H9 (cell line): Measurements from ENCODE around the gene UBXN11. TPM values are rescaled to one million over a fixed set of nuclear protein-coding genes. Genes with fewer than 3 reads are reported as not detected.

ENCODE experiments used
- DNase-seq: peaks from one replicate; pipeline ENCODE4 v3.0.0-alpha.2; 2017
- H2AFZ ChIP-seq: one replicate; pipeline ENCODE4 v1.6.1; 2013; ENCODE audit warnings: mild to moderate bottlenecking, low read length, control low read depth, moderate library complexity
- H2AK5ac ChIP-seq: 2 replicates; pipeline ENCODE4 v1.6.1; 2013; ENCODE audit warnings: low read length, control low read depth, mixed read lengths; ENCODE audit not compliant: insufficient read length
- H2BK120ac ChIP-seq: one replicate; pipeline ENCODE4 v1.6.1; 2013; ENCODE audit warnings: low read depth, mild to moderate bottlenecking, low read length, control low read depth, inconsistent platforms; ENCODE audit not compliant: poor library complexity, severe bottlenecking
- H2BK12ac ChIP-seq: 2 replicates; pipeline ENCODE4 v1.6.1; 2013; ENCODE audit warnings: low read length, control low read depth, mixed read lengths, low read depth; ENCODE audit not compliant: insufficient read length
- H2BK15ac ChIP-seq: 2 replicates; pipeline ENCODE4 v1.6.1; 2013; ENCODE audit warnings: low read depth, low read length, control low read depth
- H2BK20ac ChIP-seq: one replicate; pipeline ENCODE4 v1.6.1; 2013; ENCODE audit warnings: low read depth, mild to moderate bottlenecking, low read length, control low read depth, inconsistent platforms; ENCODE audit not compliant: poor library complexity, severe bottlenecking
- H2BK5ac ChIP-seq: 2 replicates; pipeline ENCODE4 v1.6.1; 2013; ENCODE audit warnings: low read length, control low read depth, mixed read lengths; ENCODE audit not compliant: insufficient read length
- H3K14ac ChIP-seq: 2 replicates; pipeline ENCODE4 v1.6.1; 2013; ENCODE audit warnings: low read length, control low read depth; ENCODE audit not compliant: insufficient read depth
- H3K18ac ChIP-seq: 2 replicates; pipeline ENCODE4 v1.6.1; 2013; ENCODE audit warnings: low read depth, mild to moderate bottlenecking, mixed read lengths, low read length, control low read depth; ENCODE audit not compliant: insufficient read length
- H3K23ac ChIP-seq: 2 replicates; pipeline ENCODE4 v1.6.1; 2013; ENCODE audit warnings: low read length, control low read depth, mixed read lengths, low read depth; ENCODE audit not compliant: insufficient read length
- H3K23me2 ChIP-seq: 2 replicates; pipeline ENCODE4 v1.6.1; 2013; ENCODE audit warnings: low read depth, mild to moderate bottlenecking, mixed read lengths, low read length, control low read depth; ENCODE audit not compliant: insufficient read length, poor library complexity, severe bottlenecking
- H3K27ac ChIP-seq: 2 replicates; pipeline ENCODE4 v1.5.1; 2013; ENCODE audit warnings: low read length, control low read depth, mixed read lengths, low read depth; ENCODE audit not compliant: insufficient read length
- H3K27me3 ChIP-seq: 2 replicates; pipeline ENCODE4 v1.6.1; 2013; ENCODE audit warnings: low read length, control low read depth, inconsistent platforms; ENCODE audit not compliant: insufficient read depth
- H3K4ac ChIP-seq: 2 replicates; pipeline ENCODE4 v1.6.1; 2013; ENCODE audit warnings: low read depth, mild to moderate bottlenecking, control low read depth, inconsistent platforms, low read length, moderate library complexity
- H3K4me1 ChIP-seq: 2 replicates; pipeline ENCODE4 v1.6.1; 2013; ENCODE audit warnings: low read length, control low read depth, inconsistent platforms; ENCODE audit not compliant: insufficient read depth
- H3K4me2 ChIP-seq: 2 replicates; pipeline ENCODE4 v1.6.1; 2013; ENCODE audit warnings: low read length, control low read depth, mixed read lengths; ENCODE audit not compliant: insufficient read length, insufficient read depth
- H3K56ac ChIP-seq: 2 replicates; pipeline ENCODE4 v1.6.1; 2013; ENCODE audit warnings: low read depth, mild to moderate bottlenecking, mixed read lengths, low read length, control low read depth; ENCODE audit not compliant: insufficient read length
- H3K79me1 ChIP-seq: 2 replicates; pipeline ENCODE4 v1.6.1; 2013; ENCODE audit warnings: low read depth, mild to moderate bottlenecking, moderate library complexity, low read length, control low read depth, inconsistent platforms; ENCODE audit not compliant: insufficient read depth, poor library complexity, severe bottlenecking
- H3K79me2 ChIP-seq: 2 replicates; pipeline ENCODE4 v1.6.1; 2013; ENCODE audit warnings: low read length, control low read depth, inconsistent platforms; ENCODE audit not compliant: insufficient read depth
- H3K9ac ChIP-seq: 2 replicates; pipeline ENCODE4 v1.6.1; 2013; ENCODE audit warnings: low read length, control low read depth, mixed read lengths; ENCODE audit not compliant: insufficient read length; ENCODE audit errors: extremely low read depth
- H3K9me3 ChIP-seq: one replicate; pipeline ENCODE4 v1.6.1; 2013; ENCODE audit warnings: low read depth, low read length, inconsistent platforms; ENCODE audit not compliant: control insufficient read depth
- H3T11ph ChIP-seq: one replicate; pipeline ENCODE4 v1.6.1; 2013; ENCODE audit warnings: mild to moderate bottlenecking, low read length, control low read depth, inconsistent platforms
- H4K20me1 ChIP-seq: one replicate; pipeline ENCODE4 v1.6.1; 2013; ENCODE audit not compliant: control insufficient read depth, insufficient read length, insufficient read depth
- H4K5ac ChIP-seq: 2 replicates; pipeline ENCODE4 v1.6.1; 2013; ENCODE audit warnings: low read depth, mild to moderate bottlenecking, mixed read lengths, low read length, control low read depth; ENCODE audit not compliant: insufficient read length
- H4K8ac ChIP-seq: replicated peaks from 2 replicates; pipeline ENCODE4 v1.6.1; 2013; ENCODE audit warnings: low read length, control low read depth, mixed read lengths, low read depth; ENCODE audit not compliant: insufficient read length
- H4K91ac ChIP-seq: 2 replicates; pipeline ENCODE4 v1.6.1; 2013; ENCODE audit warnings: low read depth, mild to moderate bottlenecking, moderate library complexity, mixed read lengths, low read length, control low read depth; ENCODE audit not compliant: insufficient read length
- H3K27ac Mint-ChIP-seq, 3 experiments: 2 replicates in 2 of 3; 3 replicates in 1 of 3; pipeline ENCODE4 v1.8.0; 2020 to 2021; ENCODE audit warnings: mixed read lengths in 3 of 3, mild to moderate bottlenecking in 1 of 3, moderate library complexity in 1 of 3
- H3K27me3 Mint-ChIP-seq: 2 replicates; pipeline ENCODE4 v1.8.0; 2021; ENCODE audit warnings: low read depth, mild to moderate bottlenecking, moderate library complexity, mixed read lengths
- H3K36me3 Mint-ChIP-seq, 3 experiments: 2 replicates in 2 of 3; 3 replicates in 1 of 3; pipeline ENCODE4 v1.8.0; 2020 to 2021; ENCODE audit warnings: low read depth in 3 of 3, mixed read lengths in 3 of 3; ENCODE audit not compliant: insufficient read depth in 1 of 3
- H3K4me1 Mint-ChIP-seq, 2 experiments: 2 replicates each; pipeline ENCODE4 v1.8.0; 2020; ENCODE audit warnings: mixed read lengths in 2 of 2
- H3K4me3 Mint-ChIP-seq, 2 experiments: 2 replicates in 1 of 2; 3 replicates in 1 of 2; pipeline ENCODE4 v1.8.0; 2020 to 2021; ENCODE audit warnings: mild to moderate bottlenecking in 2 of 2, mixed read lengths in 2 of 2, moderate library complexity in 1 of 2
- H3K9me3 Mint-ChIP-seq, 2 experiments: 2 replicates in 1 of 2; 3 replicates in 1 of 2; pipeline ENCODE4 v1.8.0; 2020; ENCODE audit warnings: mild to moderate bottlenecking in 2 of 2, mixed read lengths in 2 of 2, moderate library complexity in 1 of 2
- CTCF ChIP-seq: fragments of 200-600 bp; sonication (generic); conservative IDR thresholded peaks from 3 replicates; pipeline ENCODE4 v1.8.0; 2021; ENCODE audit warnings: antibody characterized with exemption, mild to moderate bottlenecking
- WGBS: extraction: QIAGEN DNeasy Blood & Tissue Kit; methylation state at CpG from one replicate; pipeline ENCODE4 v1.1.7; 2013; ENCODE audit warnings: missing lambda C conversion rate, low lambda C conversion rate, mixed read lengths; ENCODE audit not compliant: insufficient read length; ENCODE audit errors: extremely low coverage; 5-methylcytosine and 5-hydroxymethylcytosine counted together
- total RNA-seq: library from RNA; stranded (reverse); gene quantifications from 2 replicates; pipeline ENCODE4 v1.2.1, GENCODE V29; 2021

Gene UBXN11
- total RNA-seq, 1 experiment from 2014 or later, result 13.7 TPM

GRCh38 chr1:26340047-26340481 lies 33.6 kb upstream of the UBXN11 start:
- WGBS, result no CpG with 5 or more reads among the region's 4 CpGs

More at GRCh38 chr1:26340047-26340481, 33.6 kb upstream of the UBXN11 start:
- no peak overlapping the region for H3K9ac ChIP-seq
- no peak overlapping the region for H3K4ac ChIP-seq
- TF ChIP-seq CTCF, result no peak
- no peak overlapping the region for H2BK5ac ChIP-seq
- peaks cover 4% of the 10 kb centered on the region for H3K23me2 ChIP-seq
- no peak overlapping the region for H2BK15ac ChIP-seq
- Mint-ChIP-seq H3K27ac (no peak overlapping the region), H3K27me3 (peaks cover 24% of the 10 kb centered on the region), H3K9me3 (no peaks in the 10 kb centered on the region), H3K4me1 (peaks cover 25 to 31% of the 10 kb centered on the region in 2 experiments), H3K4me3 (no peak overlapping the region), H3K36me3 (peaks cover 0 to 2% (median 0%) of the 10 kb centered on the region in 3 experiments; a peak in 1 of 7 replicates)
- H3K14ac ChIP-seq, result no peak overlapping the region
- H2BK120ac ChIP-seq, result no peak overlapping the region
- no peaks in the 10 kb centered on the region for H3K27me3 ChIP-seq
- no peak overlapping the region for H3K4me2 ChIP-seq
- no peaks in the 10 kb centered on the region for H3K79me2 ChIP-seq
- H2AK5ac ChIP-seq, result no peak overlapping the region
- DNase-seq, result no peak
- no peaks in the 10 kb centered on the region for H3K79me1 ChIP-seq
- H2AFZ ChIP-seq, result no peak overlapping the region
- H2BK12ac ChIP-seq, result no peak overlapping the region
- H3K27ac ChIP-seq, result no peak overlapping the region
- no peak overlapping the region for H2BK20ac ChIP-seq
- no peaks in the 10 kb centered on the region; the same call in 1 of the 2 replicates for H3K4me1 ChIP-seq
- no peak overlapping the region for H4K91ac ChIP-seq
- no peak overlapping the region for H4K8ac ChIP-seq
- no peak overlapping the region for H3K18ac ChIP-seq
- no peak overlapping the region for H3T11ph ChIP-seq
- no peaks in the 10 kb centered on the region for H4K20me1 ChIP-seq
- no peak overlapping the region for H3K56ac ChIP-seq
- no peaks in the 10 kb centered on the region for H3K9me3 ChIP-seq
- no peak overlapping the region for H4K5ac ChIP-seq
- no peak overlapping the region for H3K23ac ChIP-seq
